Stimulated activated naive CD8-positive, alpha-beta T cell treated with anti-CD3 and anti-CD28 coated beads, Interleukin-15, Interleukin-2, amounts not matched to agents 100 ng/mL and 50 ng/mL, for 24 hours (primary cell): Measurements from ENCODE around the gene PRR15L.
"Not testable (repeated sequence)": the region's sequence is repeated elsewhere in the genome, so short reads cannot be mapped to it uniquely, and the experiment has no call there.

Experiments used
- H3K27ac Mint-ChIP-seq: one replicate; pipeline ENCODE4 v1.8.0; 2021; ENCODE audit warnings: mild to moderate bottlenecking, mixed read lengths
- H3K27me3 Mint-ChIP-seq: one replicate; pipeline ENCODE4 v1.8.0; 2021; ENCODE audit warnings: mixed read lengths
- H3K36me3 Mint-ChIP-seq: one replicate; pipeline ENCODE4 v1.8.0; 2021; ENCODE audit warnings: low read depth, mixed read lengths
- H3K4me1 Mint-ChIP-seq: one replicate; pipeline ENCODE4 v1.8.0; 2021; ENCODE audit warnings: low read depth, mixed read lengths
- H3K4me3 Mint-ChIP-seq: one replicate; pipeline ENCODE4 v1.8.0; 2021; ENCODE audit warnings: mild to moderate bottlenecking, mixed read lengths
- H3K9me3 Mint-ChIP-seq: one replicate; pipeline ENCODE4 v1.8.0; 2021; ENCODE audit warnings: mixed read lengths

PRR15L gene

DNA sequence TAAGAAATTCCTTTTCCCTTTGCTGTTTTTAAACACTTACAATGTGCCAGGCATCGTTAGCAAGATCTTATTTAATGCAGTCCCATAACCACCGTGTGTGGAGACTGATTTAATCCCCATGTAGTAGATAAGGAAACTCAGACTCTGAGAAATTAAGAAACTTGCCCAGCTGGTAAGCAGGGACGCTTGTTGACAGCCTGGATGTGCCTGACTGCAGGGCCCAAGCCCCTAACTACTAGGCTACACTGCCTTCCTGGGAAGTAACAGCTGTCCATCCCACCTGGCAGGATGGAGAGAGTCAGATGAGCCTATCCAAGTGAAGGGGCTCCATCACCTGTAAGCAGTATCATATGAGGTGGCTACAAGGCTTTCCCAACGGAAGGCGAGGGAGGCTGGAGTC lies 36.3 kb upstream of the PRR15L start:
- Mint-ChIP-seq H3K27ac (no peak overlapping the region), H3K4me1 (peaks cover 3% of the 10 kb centered on the region), H3K4me3 (no peak overlapping the region), H3K36me3 (no peaks in the 10 kb centered on the region), H3K9me3 (no peaks in the 10 kb centered on the region), H3K27me3 (peaks cover 8% of the 10 kb centered on the region)

DNA sequence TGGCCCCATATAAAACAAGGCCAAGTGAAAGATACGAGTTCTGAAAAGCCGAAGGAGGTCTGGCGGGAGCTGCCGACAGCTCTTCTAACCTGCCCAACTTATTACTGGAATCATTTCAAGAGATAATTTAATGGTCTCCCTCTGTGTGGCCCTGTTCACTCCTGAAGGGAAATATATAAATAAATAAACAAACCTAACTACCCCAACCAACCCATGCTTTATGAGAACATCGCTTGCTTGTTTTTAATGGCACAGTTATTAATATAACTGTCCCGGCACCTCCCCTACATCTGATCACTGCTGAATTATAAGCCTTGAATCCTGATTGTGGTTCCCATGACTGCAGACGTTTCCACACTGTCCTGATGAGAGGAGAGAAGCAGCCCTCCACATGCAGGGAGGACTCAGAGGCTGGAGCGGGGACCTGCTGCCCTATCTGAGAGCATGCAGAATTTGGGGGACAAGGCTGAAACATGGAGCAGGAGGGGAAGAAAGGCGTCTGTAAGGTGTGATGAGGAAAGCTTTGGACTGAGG lies 35.4 kb upstream of the PRR15L start:
- H3K36me3 Mint-ChIP-seq: no peaks in the 10 kb centered on the region
- H3K4me1 Mint-ChIP-seq: peaks cover 3% of the 10 kb centered on the region
- no peaks in the 10 kb centered on the region for H3K9me3 Mint-ChIP-seq
- peaks cover 8% of the 10 kb centered on the region for H3K27me3 Mint-ChIP-seq
- no peak overlapping the region for H3K4me3 Mint-ChIP-seq
- no peak overlapping the region for H3K27ac Mint-ChIP-seq

DNA sequence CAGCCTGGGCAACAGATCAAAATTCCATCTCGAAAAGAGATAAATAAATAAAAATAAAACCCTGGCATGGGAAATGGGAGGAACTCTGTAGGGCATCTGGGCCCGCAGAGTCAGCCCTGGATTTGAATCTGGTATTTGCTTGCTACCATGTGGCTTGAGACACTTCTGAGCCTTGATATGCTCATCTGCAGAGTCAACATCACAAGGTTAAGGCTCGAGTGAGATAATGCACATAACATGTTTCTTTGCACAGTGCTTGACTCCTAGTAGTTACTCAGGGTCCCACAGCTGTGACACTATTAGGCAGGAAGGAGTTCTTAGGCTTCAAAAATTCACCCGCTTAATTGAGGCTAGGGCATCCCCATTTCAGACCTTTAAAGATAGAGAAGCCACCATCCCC lies 34.5 kb upstream of the PRR15L start:
- H3K9me3 Mint-ChIP-seq: no peaks in the 10 kb centered on the region
- no peak overlapping the region for H3K27ac Mint-ChIP-seq
- no peak overlapping the region for H3K4me3 Mint-ChIP-seq
- H3K27me3 Mint-ChIP-seq: peaks cover 8% of the 10 kb centered on the region
- no peaks in the 10 kb centered on the region for H3K36me3 Mint-ChIP-seq
- peaks cover 3% of the 10 kb centered on the region for H3K4me1 Mint-ChIP-seq

DNA sequence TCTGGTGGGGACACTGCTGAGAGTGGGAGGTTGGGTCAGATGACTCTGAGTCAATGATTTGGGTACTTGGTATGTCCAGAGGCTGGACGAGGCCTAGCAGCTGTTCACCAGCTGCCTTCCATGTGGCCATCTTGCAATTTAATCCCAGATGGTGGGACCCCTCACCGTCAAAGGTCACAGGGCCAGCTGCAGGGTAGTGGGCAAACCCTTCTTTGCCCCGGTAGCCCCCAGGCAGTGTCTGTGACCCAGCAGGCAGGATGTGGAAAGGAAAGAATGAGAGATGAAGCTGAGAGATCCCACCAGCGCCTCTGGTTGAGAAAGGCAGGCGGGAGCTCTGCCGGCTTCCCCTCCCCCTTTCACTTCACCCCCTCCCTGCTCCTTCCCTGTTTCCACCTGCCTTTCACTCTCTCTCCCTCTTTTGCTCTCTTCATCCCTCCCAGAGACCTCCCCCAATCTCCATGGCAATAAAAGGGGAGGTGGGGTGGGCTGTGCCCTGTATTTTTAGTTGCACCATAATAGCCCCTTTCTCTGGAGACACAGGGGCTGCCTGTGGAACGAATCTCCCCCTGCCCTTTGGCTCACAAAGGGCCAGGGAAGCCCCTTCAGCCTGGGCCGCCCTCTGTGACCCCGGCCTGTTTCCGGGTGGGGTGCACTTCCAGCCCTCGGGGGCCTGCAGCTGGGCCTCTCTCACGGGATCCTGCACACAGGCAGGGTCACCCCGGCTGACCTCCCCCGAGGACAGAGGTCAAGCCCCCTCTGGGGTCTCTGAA lies 33.5 kb upstream of the PRR15L start:
- Mint-ChIP-seq H3K4me3 (no peak overlapping the region), H3K27ac (no peak overlapping the region), H3K27me3 (peaks cover 8% of the 10 kb centered on the region), H3K9me3 (no peaks in the 10 kb centered on the region), H3K4me1 (peaks cover 3% of the 10 kb centered on the region), H3K36me3 (no peaks in the 10 kb centered on the region)

DNA sequence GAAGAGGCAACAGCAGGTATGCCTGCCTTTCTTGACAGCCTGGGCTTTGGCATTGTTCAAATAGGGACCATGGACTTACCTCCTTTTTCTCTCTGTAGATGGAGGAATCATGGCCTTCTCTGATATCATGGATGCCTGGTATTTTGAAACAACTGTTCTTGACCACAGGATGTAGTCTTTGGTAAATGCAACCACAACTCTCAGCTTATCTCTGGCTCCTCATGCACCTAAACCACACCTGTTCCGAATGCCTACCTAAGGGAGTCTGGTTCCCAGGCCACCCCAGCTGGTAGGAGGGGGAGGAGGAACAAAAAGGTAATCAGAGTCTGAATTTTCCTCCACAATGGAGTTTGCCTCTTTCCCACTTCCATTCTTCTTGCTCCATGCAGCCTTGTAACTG lies 32.0 kb upstream of the PRR15L start:
- Mint-ChIP-seq H3K27me3 (peaks cover 8% of the 10 kb centered on the region), H3K4me3 (no peak overlapping the region)

DNA sequence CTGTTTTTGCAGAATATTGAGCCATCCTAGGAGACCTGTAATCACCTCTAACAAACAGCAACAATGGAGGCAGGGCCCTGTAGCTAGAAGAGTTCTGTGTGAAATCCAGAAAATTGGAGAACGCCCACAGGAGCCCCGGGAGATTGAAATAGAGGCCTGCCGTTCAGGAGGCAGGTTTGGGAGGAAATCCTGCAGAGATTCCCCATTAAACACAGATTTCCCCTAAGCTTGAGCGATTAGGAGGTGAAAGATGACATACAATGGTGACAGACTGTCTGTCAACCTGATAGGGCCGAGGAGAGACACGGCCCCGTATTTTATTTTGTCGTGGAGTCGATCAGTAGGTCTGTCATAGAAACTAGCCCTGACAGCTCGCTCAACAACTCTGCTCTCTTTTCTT lies 31.5 kb upstream of the PRR15L start:
- H3K4me3 Mint-ChIP-seq: no peak overlapping the region
- H3K36me3 Mint-ChIP-seq: peaks cover 5% of the 10 kb centered on the region
- H3K9me3 Mint-ChIP-seq: no peaks in the 10 kb centered on the region
- peaks cover 4% of the 10 kb centered on the region for H3K27me3 Mint-ChIP-seq
- H3K4me1 Mint-ChIP-seq: peaks cover 3% of the 10 kb centered on the region
- H3K27ac Mint-ChIP-seq: no peak overlapping the region

More for the DNA sequence above, 32.0 kb upstream of the PRR15L start:
- peaks cover 3% of the 10 kb centered on the region for H3K4me1 Mint-ChIP-seq
- peaks cover 5% of the 10 kb centered on the region for H3K36me3 Mint-ChIP-seq
- H3K9me3 Mint-ChIP-seq: no peaks in the 10 kb centered on the region
- H3K27ac Mint-ChIP-seq: no peak overlapping the region

DNA sequence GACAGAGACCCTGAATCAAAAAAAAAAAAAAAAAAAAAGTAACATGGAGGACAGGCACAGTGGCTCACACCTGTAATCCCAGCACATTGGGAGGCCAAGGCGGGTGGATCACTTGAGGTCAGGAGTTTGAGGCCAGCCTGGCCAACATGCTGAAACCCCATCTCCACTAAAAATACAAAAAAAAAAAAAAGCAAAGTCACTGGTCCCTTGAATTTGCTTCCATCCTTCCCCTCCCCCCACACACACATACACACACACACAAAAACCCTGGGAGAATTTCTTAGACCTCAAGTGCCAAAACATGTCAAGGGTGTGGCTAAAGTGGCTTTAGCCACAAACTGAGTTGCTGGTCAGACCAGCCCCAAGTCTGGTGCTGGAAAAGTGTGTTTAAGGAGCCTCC lies 30.8 kb upstream of the PRR15L start:
- H3K36me3 Mint-ChIP-seq: peaks cover 11% of the 10 kb centered on the region
- H3K27ac Mint-ChIP-seq, H3K4me3 Mint-ChIP-seq, H3K4me1 Mint-ChIP-seq, H3K9me3 Mint-ChIP-seq, H3K27me3 Mint-ChIP-seq: not testable (repeated sequence)

DNA sequence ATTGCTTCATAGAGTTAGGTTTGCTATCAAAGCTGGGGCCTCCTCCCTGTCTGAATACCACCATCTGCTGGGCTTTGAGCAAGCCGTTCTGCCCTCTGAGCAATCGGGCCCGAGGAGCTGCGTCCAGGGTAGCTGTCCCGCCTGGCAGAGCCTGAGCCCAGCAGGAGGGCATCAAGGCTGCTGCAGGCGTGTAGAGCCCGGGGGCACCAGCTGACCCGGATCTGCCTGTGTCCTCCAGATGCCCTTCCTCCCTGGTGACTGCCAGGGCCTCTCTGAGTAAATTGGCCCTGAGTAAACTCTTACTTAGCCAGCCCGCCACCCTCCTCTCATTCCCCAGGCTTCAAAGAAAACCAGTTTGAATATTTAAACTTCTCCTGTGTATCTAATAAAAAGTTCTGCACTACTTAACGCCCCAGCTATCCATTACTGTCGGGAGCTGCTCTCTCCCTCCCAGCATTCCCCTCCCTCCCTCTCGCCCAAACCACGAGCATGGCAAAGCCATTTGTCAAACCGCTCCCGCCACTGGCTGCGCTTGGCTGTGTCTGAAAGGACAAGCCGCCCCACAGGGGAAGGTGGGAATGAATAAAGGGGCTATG lies 29.7 kb upstream of the PRR15L start:
- H3K4me1 Mint-ChIP-seq: peaks cover 3% of the 10 kb centered on the region
- H3K9me3 Mint-ChIP-seq: no peaks in the 10 kb centered on the region
- H3K27ac Mint-ChIP-seq: no peak overlapping the region
- H3K27me3 Mint-ChIP-seq: no peaks in the 10 kb centered on the region
- peaks cover 11% of the 10 kb centered on the region for H3K36me3 Mint-ChIP-seq
- H3K4me3 Mint-ChIP-seq: no peak overlapping the region

DNA sequence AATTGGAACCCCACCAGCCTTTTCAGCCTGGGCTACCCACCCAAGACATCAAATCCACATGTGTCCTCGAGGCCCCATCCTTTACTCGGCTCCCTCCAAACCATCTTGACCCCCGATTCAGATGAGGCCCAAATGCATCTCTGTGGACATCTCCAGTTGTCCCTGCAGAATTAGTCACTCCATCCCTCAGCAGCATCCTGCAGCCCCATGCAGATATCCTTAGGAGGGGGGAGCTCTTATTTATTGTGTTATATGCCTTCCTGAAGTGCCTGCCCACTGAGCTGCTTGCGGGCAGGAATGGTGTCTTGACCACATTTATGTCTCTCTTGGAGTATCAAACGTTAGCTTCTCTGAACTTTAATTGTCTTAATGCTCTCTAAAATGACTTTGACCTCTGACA lies 28.8 kb upstream of the PRR15L start:
- no peak overlapping the region for H3K4me3 Mint-ChIP-seq
- no peaks in the 10 kb centered on the region for H3K27me3 Mint-ChIP-seq
- no peak overlapping the region for H3K27ac Mint-ChIP-seq
- no peaks in the 10 kb centered on the region for H3K9me3 Mint-ChIP-seq
- peaks cover 3% of the 10 kb centered on the region for H3K4me1 Mint-ChIP-seq
- H3K36me3 Mint-ChIP-seq: peaks cover 14% of the 10 kb centered on the region

DNA sequence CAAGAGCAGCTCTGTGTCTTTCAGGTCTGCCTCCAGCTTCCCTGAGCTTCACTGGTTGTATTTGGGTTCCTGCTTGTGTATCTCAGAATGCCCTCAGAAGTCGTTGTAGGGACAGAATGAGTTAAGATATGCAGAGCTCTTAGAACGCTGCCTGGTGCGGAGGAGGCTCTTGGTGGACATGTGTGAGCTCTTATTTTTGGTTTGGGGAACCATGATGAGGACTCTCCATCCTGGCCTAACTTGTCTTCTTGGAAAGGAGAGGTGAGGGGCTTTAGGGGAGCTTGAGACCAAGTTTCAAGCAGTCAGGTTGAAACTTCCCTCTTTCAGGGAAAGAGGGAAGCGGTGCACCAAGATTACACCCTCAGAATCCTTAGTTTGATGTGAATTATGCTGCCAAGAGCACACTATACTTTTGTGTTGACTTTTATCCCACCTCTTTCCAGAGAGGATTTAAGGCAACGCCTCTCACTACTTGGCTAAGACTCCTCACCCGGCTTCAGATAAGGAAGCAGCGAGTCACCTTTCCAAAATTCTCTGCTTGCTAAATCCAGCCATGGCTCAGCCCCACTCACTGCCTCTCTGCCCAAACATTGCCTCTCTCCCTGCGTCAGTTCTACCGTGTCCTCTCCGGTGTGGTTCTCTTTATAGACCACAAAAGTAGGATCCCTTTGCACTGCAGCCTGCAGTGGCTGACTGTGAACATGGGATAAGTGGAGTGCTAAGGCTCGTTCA lies 26.0 kb upstream of the PRR15L start:
- H3K36me3 Mint-ChIP-seq: peaks cover 37% of the 10 kb centered on the region
- H3K27me3 Mint-ChIP-seq: no peaks in the 10 kb centered on the region
- no peaks in the 10 kb centered on the region for H3K9me3 Mint-ChIP-seq
- H3K4me3 Mint-ChIP-seq: no peak overlapping the region
- no peaks in the 10 kb centered on the region for H3K4me1 Mint-ChIP-seq
- no peak overlapping the region for H3K27ac Mint-ChIP-seq

DNA sequence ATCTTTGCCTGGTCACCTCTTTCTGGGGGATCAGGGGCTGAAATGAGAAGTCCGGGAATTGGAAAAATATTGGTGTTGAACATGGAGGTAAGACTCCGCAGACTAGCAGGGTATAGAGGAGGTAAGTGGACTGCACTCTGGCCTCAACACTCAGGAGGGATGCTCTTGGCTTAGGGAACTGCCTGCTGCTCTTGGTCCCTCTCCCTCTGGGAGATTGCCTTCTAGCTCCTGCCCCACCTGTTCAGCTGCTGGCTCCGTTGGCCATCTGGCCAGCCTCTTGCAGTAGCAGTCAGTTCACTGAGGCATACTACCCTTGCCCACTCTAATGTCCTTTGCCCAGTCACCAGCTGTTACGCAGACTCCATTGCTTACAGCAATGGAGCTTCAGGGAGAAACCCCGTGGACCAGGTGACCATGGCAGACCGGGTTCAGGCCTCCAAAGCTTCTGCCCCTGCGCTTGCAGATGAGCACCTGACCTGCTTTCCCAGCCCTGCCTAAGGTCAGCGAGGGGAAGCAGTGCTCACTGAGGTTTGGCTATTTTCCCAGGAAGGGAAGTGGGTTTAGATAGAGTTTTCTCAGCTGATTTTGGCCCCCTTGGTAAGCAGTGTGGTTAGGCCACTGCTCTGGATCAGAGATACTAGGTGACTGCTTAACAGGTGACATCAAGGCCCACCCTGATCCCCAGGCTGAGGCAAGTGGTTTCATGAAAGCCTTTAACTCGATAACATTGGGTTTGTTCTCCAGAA lies 25.1 kb upstream of the PRR15L start:
- Mint-ChIP-seq H3K4me1 (no peaks in the 10 kb centered on the region), H3K4me3 (no peak overlapping the region), H3K9me3 (no peaks in the 10 kb centered on the region), H3K36me3 (peaks cover 38% of the 10 kb centered on the region), H3K27me3 (no peaks in the 10 kb centered on the region), H3K27ac (no peak overlapping the region)

DNA sequence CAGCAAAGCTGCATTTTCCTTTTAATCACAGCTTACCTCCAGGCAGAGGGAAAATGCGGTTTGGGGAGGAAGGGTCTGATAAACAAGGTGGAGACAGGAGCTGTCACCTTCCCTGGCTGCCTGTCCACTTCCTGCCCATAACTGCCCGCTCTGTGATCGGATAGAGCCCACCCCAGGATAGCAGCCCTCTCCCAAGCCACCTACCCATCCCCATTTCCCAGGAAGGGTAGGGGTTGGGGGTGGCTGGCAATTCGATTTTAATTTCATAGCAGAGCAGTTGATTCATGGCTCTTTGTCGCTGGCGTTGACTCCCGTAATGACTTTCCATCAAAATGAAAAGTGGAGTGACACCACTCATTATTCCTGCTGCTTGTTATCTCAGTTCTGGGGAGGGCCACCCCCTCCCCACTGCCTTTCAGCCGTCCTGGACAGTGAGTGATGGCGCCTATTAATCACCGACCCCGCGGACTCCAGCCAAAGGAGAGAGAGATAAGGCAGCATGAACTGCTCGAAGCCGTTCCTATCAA lies 24.5 kb upstream of the PRR15L start:
- Mint-ChIP-seq H3K4me3 (no peak overlapping the region), H3K27ac (no peak overlapping the region), H3K36me3 (peaks cover 45% of the 10 kb centered on the region), H3K27me3 (no peaks in the 10 kb centered on the region), H3K9me3 (no peaks in the 10 kb centered on the region), H3K4me1 (no peaks in the 10 kb centered on the region)

DNA sequence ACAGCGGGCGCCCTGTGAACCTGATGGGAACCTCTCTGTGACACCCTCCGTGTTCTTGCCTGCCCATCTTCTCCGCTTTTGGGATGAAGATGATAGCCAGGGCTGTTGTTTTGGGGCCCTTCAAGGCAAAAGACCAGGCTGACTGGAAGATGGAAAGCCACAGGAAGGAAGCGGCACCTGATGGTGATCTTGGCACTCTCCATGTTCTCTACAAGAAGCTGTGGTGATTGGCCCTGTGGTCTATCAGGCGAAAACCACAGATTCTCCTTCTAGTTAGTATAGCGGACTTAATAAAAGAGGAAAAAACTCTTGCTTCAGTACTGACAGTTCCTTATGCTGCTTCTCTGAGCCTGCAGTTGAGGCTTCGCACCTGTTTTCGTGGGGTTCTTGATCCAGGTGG lies 23.8 kb upstream of the PRR15L start:
- Mint-ChIP-seq H3K36me3 (peaks cover 49% of the 10 kb centered on the region), H3K4me1 (no peaks in the 10 kb centered on the region), H3K27me3 (no peaks in the 10 kb centered on the region), H3K4me3 (no peak overlapping the region), H3K9me3 (no peaks in the 10 kb centered on the region), H3K27ac (no peak overlapping the region)

DNA sequence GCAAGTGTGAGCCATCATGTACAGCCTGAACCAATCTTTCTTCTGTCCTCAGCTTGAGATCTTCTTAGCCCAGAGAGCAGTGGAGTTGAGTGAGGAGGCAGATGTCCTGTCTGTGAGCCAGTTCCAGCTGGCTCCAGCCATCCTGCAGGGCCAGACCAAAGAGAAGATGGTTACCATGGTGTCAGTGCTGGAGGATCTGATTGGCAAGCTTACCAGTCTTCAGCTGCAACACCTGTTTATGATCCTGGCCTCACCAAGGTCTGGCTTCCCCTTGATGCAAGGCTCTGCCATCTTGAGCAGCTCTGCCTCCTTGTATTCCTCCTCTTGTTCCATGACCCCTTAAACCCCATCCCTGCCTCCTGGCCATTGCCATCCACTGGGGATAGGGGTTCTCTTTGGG lies 22.9 kb upstream of the PRR15L start:
- Mint-ChIP-seq H3K27ac (no peak overlapping the region), H3K4me1 (no peaks in the 10 kb centered on the region), H3K9me3 (no peaks in the 10 kb centered on the region), H3K36me3 (peaks cover 54% of the 10 kb centered on the region), H3K4me3 (no peak overlapping the region), H3K27me3 (no peaks in the 10 kb centered on the region)
